ENCODE data around the gene ATF3. TPM values are rescaled to one million over a fixed set of nuclear protein-coding genes. Genes with fewer than 3 reads are reported as not detected.

The ATF3 gene
- 20.2 TPM for total RNA-seq
- polyA plus RNA-seq: 118 TPM

DNA sequence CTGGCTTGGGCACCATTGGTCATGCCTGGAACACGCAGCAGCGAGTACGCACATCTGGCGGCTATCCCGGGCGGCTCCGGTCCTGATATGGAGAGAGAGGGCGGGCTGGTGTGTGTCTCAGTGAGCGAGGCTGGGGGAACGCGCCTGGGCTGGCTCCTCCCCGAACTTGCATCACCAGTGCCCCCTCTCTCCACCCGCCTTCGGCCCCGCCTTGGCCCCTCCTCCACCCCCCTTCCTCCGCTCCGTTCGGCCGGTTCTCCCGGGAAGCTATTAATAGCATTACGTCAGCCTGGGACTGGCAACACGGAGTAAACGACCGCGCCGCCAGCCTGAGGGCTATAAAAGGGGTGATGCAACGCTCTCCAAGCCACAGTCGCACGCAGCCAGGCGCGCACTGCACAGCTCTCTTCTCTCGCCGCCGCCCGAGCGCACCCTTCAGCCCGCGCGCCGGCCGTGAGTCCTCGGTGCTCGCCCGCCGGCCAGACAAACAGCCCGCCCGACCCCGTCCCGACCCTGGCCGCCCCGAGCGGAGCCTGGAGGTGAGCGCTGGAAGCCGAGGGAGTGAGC, at the start of gene ATF3:
TSS of gene ATF3 (plus strand) at position 370 of the 567 bp plus-strand sequence. CDS start 6,261 bp downstream, outside the sequence.
- WGBS: under 1% methylated on average over 54 of the region's 54 CpGs
- no peaks in the 10 kb centered on the region for H3K36me3 ChIP-seq (ENCODE audit: insufficient read depth)
- peak within 1 kb of the TSS; percentile 63 for H3K4me3 ChIP-seq (ENCODE audit: low read depth, low read length)
- no peaks in the 10 kb centered on the region for H3K4me1 ChIP-seq (ENCODE audit: insufficient read depth)
- H3K27ac ChIP-seq (ENCODE audit: low read depth): peak within 1 kb of the TSS; percentile 99
- peak; percentile 96 for DNase-seq (ENCODE audit: extremely low spot score)

GRCh38 chr1:212559929-212560328, 48.6 kb upstream of the ATF3 start:
- Histone ChIP-seq H3K4me3 (ENCODE audit: low read depth, low read length) (no peak overlapping the region), H3K4me1 (ENCODE audit: insufficient read depth) (no peaks in the 10 kb centered on the region), H3K27ac (ENCODE audit: low read depth) (no peak overlapping the region), H3K36me3 (ENCODE audit: insufficient read depth) (no peaks in the 10 kb centered on the region)
- 89% methylated on average over 11 of the region's 11 CpGs for WGBS
- DNase-seq (ENCODE audit: extremely low spot score): no peak

- no peaks in the 10 kb centered on the region for H3K36me3 ChIP-seq (ENCODE audit: insufficient read depth)
- DNase-seq (ENCODE audit: extremely low spot score): no peak
- WGBS: 81% methylated on average over 6 of the region's 6 CpGs
- H3K4me3 ChIP-seq (ENCODE audit: low read depth, low read length): no peak overlapping the region
- no peak overlapping the region for H3K27ac ChIP-seq (ENCODE audit: low read depth)
- no peaks in the 10 kb centered on the region for H3K4me1 ChIP-seq (ENCODE audit: insufficient read depth)
Measured at GRCh38 chr1:212560933-212561460, 47.6 kb upstream of the ATF3 start.

- no peak overlapping the region for H3K4me3 ChIP-seq (ENCODE audit: low read depth, low read length)
- no peak for DNase-seq (ENCODE audit: extremely low spot score)
- no peak overlapping the region for H3K27ac ChIP-seq (ENCODE audit: low read depth)
- no peaks in the 10 kb centered on the region for H3K4me1 ChIP-seq (ENCODE audit: insufficient read depth)
- H3K36me3 ChIP-seq (ENCODE audit: insufficient read depth): no peaks in the 10 kb centered on the region
- WGBS: 39% methylated on average over 5 of the region's 5 CpGs
Measured at GRCh38 chr1:212561501-212561931, 47.0 kb upstream of the ATF3 start.

- WGBS: 92% methylated on average over 4 of the region's 4 CpGs
Measured at GRCh38 chr1:212562771-212563170, 45.8 kb upstream of the ATF3 start.

GRCh38 chr1:212565079-212565478, 43.5 kb upstream of the ATF3 start:
- no peak overlapping the region for H3K27ac ChIP-seq (ENCODE audit: low read depth)
- 91% methylated on average over 4 of the region's 4 CpGs for WGBS
- no peak overlapping the region for H3K4me3 ChIP-seq (ENCODE audit: low read depth, low read length)
- no peaks in the 10 kb centered on the region for H3K4me1 ChIP-seq (ENCODE audit: insufficient read depth)
- no peaks in the 10 kb centered on the region for H3K36me3 ChIP-seq (ENCODE audit: insufficient read depth)
- DNase-seq (ENCODE audit: extremely low spot score): no peak

More at GRCh38 chr1:212562771-212563170, 45.8 kb upstream of the ATF3 start:
- H3K4me3 ChIP-seq (ENCODE audit: low read depth, low read length): no peak overlapping the region
- H3K4me1 ChIP-seq (ENCODE audit: insufficient read depth): no peaks in the 10 kb centered on the region
- H3K27ac ChIP-seq (ENCODE audit: low read depth): no peak overlapping the region
- DNase-seq (ENCODE audit: extremely low spot score): no peak
- H3K36me3 ChIP-seq (ENCODE audit: insufficient read depth): no peaks in the 10 kb centered on the region

DNA sequence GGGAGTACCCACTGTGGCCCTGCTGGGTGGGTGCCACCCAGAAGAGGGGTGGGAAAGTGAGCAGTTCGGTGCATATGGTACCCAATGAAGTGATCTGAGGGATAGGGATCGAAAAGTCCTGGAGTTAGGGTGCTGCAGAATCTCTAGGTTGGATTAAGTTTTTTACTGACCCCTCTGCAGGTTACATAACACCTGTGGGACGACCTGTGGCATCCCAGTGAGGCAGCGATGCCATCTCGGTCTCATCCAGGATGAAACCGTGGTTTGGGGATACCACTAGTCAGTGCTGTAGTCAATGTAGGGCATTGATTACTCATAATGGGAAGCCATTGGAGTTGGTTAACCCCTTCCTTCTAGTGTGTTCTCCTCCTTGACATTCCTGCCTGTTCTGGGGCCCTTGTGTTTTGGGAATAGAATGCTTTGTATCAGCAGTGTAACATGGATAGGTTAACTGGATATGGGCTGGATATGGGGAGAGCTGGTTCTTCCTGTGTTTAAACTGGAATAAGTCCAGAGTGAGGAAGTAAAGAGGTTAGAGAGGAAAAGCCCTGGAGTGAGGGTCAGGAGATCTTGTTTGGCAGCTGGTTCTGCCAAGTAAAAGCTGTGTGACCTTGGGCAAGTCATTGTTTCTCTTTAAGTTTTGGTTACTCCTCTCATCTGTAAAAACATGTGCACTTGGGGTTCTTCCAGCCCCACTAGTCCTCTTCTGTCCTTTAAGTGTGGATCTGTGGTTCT, 42.8 kb upstream of the ATF3 start:
- H3K36me3 ChIP-seq (ENCODE audit: insufficient read depth): no peaks in the 10 kb centered on the region
- no peak overlapping the region for H3K27ac ChIP-seq (ENCODE audit: low read depth)
- no peak for DNase-seq (ENCODE audit: extremely low spot score)
- H3K4me1 ChIP-seq (ENCODE audit: insufficient read depth): no peaks in the 10 kb centered on the region
- WGBS: 89% methylated on average over 6 of the region's 6 CpGs
- no peak overlapping the region for H3K4me3 ChIP-seq (ENCODE audit: low read depth, low read length)

GRCh38 chr1:212566522-212567479, 41.8 kb upstream of the ATF3 start:
- Histone ChIP-seq H3K4me3 (ENCODE audit: low read depth, low read length) (peak overlapping the region; percentile 39), H3K4me1 (ENCODE audit: insufficient read depth) (no peaks in the 10 kb centered on the region), H3K36me3 (ENCODE audit: insufficient read depth) (no peaks in the 10 kb centered on the region), H3K27ac (ENCODE audit: low read depth) (no peak overlapping the region)
- DNase-seq (ENCODE audit: extremely low spot score): no peak
- 4% methylated on average over 16 of the region's 16 CpGs for WGBS

DNA sequence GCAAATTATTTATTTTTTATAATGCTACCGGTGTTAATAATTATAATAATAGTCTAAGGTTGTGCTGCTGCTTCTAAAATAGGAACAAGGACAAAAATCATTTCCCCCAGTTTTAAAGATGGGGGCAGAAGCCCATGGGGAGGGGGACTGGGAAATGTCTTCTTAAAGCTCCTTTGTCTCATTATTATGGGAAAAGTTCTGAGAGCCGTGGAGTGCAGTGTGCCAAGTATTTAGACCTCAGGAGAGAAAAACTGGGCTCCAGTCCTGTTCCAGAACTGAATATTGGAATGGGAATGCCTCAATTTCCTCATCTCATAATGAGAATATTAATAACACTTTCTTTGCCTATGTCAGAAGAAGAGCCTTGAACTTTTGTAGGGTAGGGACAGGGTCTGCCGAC, 40.9 kb upstream of the ATF3 start:
- Histone ChIP-seq H3K4me1 (ENCODE audit: insufficient read depth) (no peaks in the 10 kb centered on the region), H3K27ac (ENCODE audit: low read depth) (no peak overlapping the region), H3K36me3 (ENCODE audit: insufficient read depth) (no peaks in the 10 kb centered on the region), H3K4me3 (ENCODE audit: low read depth, low read length) (no peak overlapping the region)
- no peak for DNase-seq (ENCODE audit: extremely low spot score)
- 55% methylated on average over 3 of the region's 3 CpGs for WGBS

DNA sequence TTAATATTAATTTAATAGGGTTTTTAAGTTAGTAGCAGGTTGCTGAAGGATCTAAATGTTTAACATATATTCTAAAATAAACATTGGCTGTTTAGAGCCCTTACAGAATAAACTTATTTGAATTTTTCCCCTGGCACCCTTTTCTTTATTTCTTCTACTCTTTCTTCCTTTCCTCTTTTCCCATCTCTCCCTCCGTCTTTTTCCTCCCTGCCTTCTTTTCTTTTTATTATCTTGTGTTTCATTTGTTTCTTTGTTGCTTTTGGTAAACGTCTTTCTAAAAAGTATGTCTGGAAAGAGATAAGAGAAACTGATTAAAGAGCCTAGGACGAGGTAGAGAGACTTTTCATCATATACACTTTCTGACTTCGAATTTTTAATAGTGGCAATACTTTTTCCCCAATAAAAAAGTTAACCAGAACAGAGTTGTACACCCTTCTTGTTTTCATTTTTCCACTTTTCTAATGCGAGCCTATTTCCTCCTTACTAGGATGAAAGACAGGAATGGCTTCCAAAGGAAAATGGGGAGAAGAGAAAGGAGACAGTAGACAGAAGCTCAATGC, 39.5 kb upstream of the ATF3 start:
- Histone ChIP-seq H3K36me3 (ENCODE audit: insufficient read depth) (no peaks in the 10 kb centered on the region), H3K4me3 (ENCODE audit: low read depth, low read length) (no peak overlapping the region), H3K4me1 (ENCODE audit: insufficient read depth) (no peaks in the 10 kb centered on the region), H3K27ac (ENCODE audit: low read depth) (no peak overlapping the region)
- no peak for DNase-seq (ENCODE audit: extremely low spot score)
- 68% methylated on average over 5 of the region's 5 CpGs for WGBS

DNA sequence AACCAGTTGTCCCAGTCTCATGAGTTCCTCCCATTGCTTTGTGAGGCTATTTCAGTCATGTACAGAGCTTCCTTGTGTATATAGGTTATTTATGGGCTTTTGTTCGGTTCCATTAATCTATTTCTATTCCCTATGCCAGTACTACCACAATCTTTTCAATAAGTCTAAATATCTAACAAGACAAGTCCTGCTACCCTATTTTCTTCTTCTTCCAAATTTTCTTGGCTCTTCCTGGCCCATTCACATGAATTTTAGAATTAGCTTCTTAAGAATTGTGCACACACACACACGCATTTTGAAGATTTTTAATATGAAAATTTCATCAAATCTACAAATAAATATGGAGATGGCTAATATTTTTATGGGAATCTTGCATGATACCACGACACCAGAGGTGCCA, 33.8 kb upstream of the ATF3 start:
- Histone ChIP-seq H3K27ac (ENCODE audit: low read depth) (no peak overlapping the region), H3K36me3 (ENCODE audit: insufficient read depth) (no peaks in the 10 kb centered on the region), H3K4me3 (ENCODE audit: low read depth, low read length) (no peak overlapping the region), H3K4me1 (ENCODE audit: insufficient read depth) (no peaks in the 10 kb centered on the region)
- no peak for DNase-seq (ENCODE audit: extremely low spot score)
- WGBS: 89% methylated on average over 3 of the region's 3 CpGs

DNA sequence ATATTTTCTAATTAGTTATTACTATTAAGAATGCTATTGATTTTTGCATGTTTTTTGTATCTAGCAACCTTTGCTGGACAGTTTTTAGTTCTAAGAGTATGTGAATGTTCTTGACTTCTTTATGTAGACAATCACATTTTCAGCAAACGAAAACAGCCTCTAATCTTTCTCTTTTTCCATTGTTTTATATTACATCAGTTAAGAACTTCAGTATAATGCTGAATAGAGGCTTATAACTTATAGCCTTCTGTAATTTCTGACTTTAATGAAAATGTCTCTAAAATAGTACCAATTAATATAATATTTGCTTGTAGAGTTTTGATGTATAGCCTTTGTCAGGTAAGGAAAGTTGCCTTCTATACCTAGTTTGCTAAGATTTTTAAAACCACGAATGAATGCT, 33.2 kb upstream of the ATF3 start:
- 88% methylated on average over 2 of the region's 2 CpGs for WGBS
- DNase-seq (ENCODE audit: extremely low spot score): no peak
- no peaks in the 10 kb centered on the region for H3K36me3 ChIP-seq (ENCODE audit: insufficient read depth)

DNA sequence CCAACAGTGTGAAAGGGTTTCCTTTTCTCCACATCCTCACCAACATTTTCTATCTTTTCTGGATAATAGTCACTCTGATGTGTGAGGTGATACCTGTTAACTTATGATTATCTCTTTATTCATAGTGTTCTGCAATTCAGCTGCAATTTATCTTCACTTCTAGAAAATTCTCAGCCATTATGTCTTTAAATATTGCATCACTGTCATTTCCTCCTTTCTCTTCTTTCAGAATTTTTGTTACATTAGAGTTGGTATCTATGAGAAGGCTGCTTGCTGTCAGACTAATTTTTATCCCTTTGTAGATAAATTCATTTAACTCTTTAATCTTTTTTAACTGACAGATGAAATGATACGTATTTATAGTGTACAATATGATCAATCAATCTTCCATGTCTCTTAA, 30.5 kb upstream of the ATF3 start:
- Histone ChIP-seq H3K27ac (ENCODE audit: low read depth) (no peak overlapping the region), H3K36me3 (ENCODE audit: insufficient read depth) (no peaks in the 10 kb centered on the region), H3K4me3 (ENCODE audit: low read depth, low read length) (no peak overlapping the region), H3K4me1 (ENCODE audit: insufficient read depth) (no peaks in the 10 kb centered on the region)
- no peak for DNase-seq (ENCODE audit: extremely low spot score)
- 73% methylated on average over 1 of the region's 1 CpG for WGBS

More for the DNA sequence above, 33.2 kb upstream of the ATF3 start:
- Histone ChIP-seq H3K27ac (ENCODE audit: low read depth) (no peak overlapping the region), H3K4me1 (ENCODE audit: insufficient read depth) (no peaks in the 10 kb centered on the region), H3K4me3 (ENCODE audit: low read depth, low read length) (no peak overlapping the region)
